OCI-LY1 (cell line): ENCODE results near the gene PLAC8.

Experiments used
- CTCF ChIP-seq: fragments of 200-600 bp; sonication (generic), shearing (Covaris generic); IDR thresholded peaks from 2 replicates; pipeline ENCODE4 v1.5.1; 2017; ENCODE audit warnings: mild to moderate bottlenecking, antibody characterized with exemption, low read length, moderate library complexity, mixed read lengths
- EZH2 ChIP-seq: fragments of 200-600 bp; sonication (generic), shearing (Covaris generic); IDR thresholded peaks from 2 replicates; pipeline ENCODE4 v1.8.0; 2017; ENCODE audit warnings: borderline replicate concordance, mixed run types, mild to moderate bottlenecking, antibody characterized with exemption, low read length, moderate library complexity, mixed read lengths

GRCh38 chr4:83132065-83132464 is 17.5 kb upstream of the PLAC8 start:
- TF ChIP-seq CTCF = no peak
- no peak for TF ChIP-seq EZH2
